Pancreas (tissue), 10 donors: Measurements from ENCODE around the gene MNAT1. TPM values are rescaled to one million over a fixed set of nuclear protein-coding genes. Genes with fewer than 3 reads are reported as not detected.
A peak's percentile ranks its signal among the peaks of the same experiment; 100 is the strongest.

Experiments
- ATAC-seq, 4 donors: fragments of 200-7000 bp; cut with Tn5 transposase; one replicate each; pipeline versions ENCODE4 v1.8.0 to v1.9.1; 2020; ENCODE audit warnings: mild to moderate bottlenecking in 4 of 4, moderate library complexity in 4 of 4
- DNase-seq, 6 donors: peaks; one replicate each; pipeline ENCODE4 v3.0.0-alpha.2; 2020
- FAIRE-seq: peaks from 2 replicates; lab custom pipeline; 2012; peaks lifted over from hg19 to GRCh38; lab: Jason Lieb, UNC
- H3K27ac ChIP-seq, 4 donors: fragments of 200-600 bp; sonication (generic); 1 replicate in 3 of 4; 2 replicates in 1 of 4; pipeline versions ENCODE4 v1.5.0 to v1.8.0; 2020
- H3K27me3 ChIP-seq, 4 donors: fragments of 200-600 bp; one replicate each; pipeline ENCODE4 v1.8.0; 2021
- H3K36me3 ChIP-seq, 3 donors: fragments of 200-600 bp; sonication (generic) in 1 of 3; one replicate each; pipeline versions ENCODE4 v1.5.0 to v1.8.0; 2020 to 2021
- H3K4me1 ChIP-seq, 3 donors: fragments of 200-600 bp; one replicate each; pipeline ENCODE4 v1.8.0; 2021
- H3K4me3 ChIP-seq, 4 donors: fragments of 200-600 bp; sonication (generic) in 2 of 4; one replicate each; pipeline versions ENCODE4 v1.5.0 to v1.8.0; 2020 to 2021
- H3K9me3 ChIP-seq, 4 donors: fragments of 200-600 bp; one replicate each; pipeline ENCODE4 v1.8.0; 2021
- CTCF ChIP-seq, 4 donors: fragments of 200-600 bp; sonication (generic) in 3 of 4; IDR thresholded peaks; one replicate each; pipeline versions ENCODE4 v1.5.0 to v1.8.0; 2021; ENCODE audit warnings: antibody characterized with exemption in 4 of 4
- WGBS, 2 donors: extraction: QIAGEN DNeasy Blood & Tissue Kit; methylation state at CpG; one replicate each; pipeline ENCODE4 v1.1.7; 2013; 5-methylcytosine and 5-hydroxymethylcytosine counted together
- intact Hi-C, 3 donors: fragments of 100-400 bp; cut with DNase I; formaldehyde crosslinking; loops; one replicate each; pipeline versions ENCODE4 v1.11.1 to v1.14.2; 2022
- polyA plus RNA-seq, 2 donors: library from polyadenylated mRNA; stranded (reverse); fragments of 200-250 nt; gene quantifications; one replicate each; pipeline ENCODE4 v1.2.3, GENCODE V29; 2013
- total RNA-seq, 6 donors: library from RNA; stranded (reverse); fragmentation: NEBNext Ultra II Directional in 4 of 6; extraction: Animal tissue kit (Norgen Biotek cat#: 25700) in 4 of 6; gene quantifications; one replicate each; pipeline versions ENCODE4 v1.2.1 to v1.2.4, GENCODE V29; 2021 to 2023
- donor health status: healthy with polysubstance abuse.
- donor health status: DM: no; HTN: no; CAD: no; lungs with moderate emphysema.
- donor health status: DM: no; HTN: no; CAD: no.
- donor health status: control.
- donor health status: control.
- donor health status: Bipolar disorder and iron deficiency.
- donor health status: DM: yes; HTN: yes; CAD: no.
- donor health status: DM: no; HTN: no; CAD: no.
- donor health status: DM: no; HTN: no; CAD: no.
- donor health status: DM: yes; HTN: yes; CAD: no.

The MNAT1 gene
- total and polyA plus RNA-seq, 8 donors = 6.9 to 15.6 (median 12.2) TPM

- Histone ChIP-seq H3K36me3 (peaks cover 0 to 8% (median 0%) of the 10 kb centered on the region in 3 donors), H3K27ac (no peak overlapping the region), H3K4me1 (no peaks in the 10 kb centered on the region), H3K9me3 (no peaks in the 10 kb centered on the region), H3K27me3 (no peaks in the 10 kb centered on the region), H3K4me3 (no peak overlapping the region)
- intact Hi-C loops = no loop called here
- peak; percentile 75 for FAIRE-seq
- no peak for TF ChIP-seq CTCF (IDR thresholded peaks at IDR 0.05)
- ATAC-seq = no peak
- WGBS, 2 donors = 98 to 100% methylated on average over 1 of the region's 1 CpG
- DNase-seq = no peak
Measured at GRCh38 chr14:60817113-60817512, 82.6 kb downstream of the MNAT1 start.

- H3K27ac ChIP-seq = no peak overlapping the region
- no peak for TF ChIP-seq CTCF (IDR thresholded peaks at IDR 0.05)
- no peak overlapping the region for H3K4me3 ChIP-seq
- ATAC-seq (peak in 2 of 4 donors; percentile 37 to 43), FAIRE-seq (no peak), DNase-seq (no peak)
- H3K9me3 ChIP-seq = no peaks in the 10 kb centered on the region
- intact Hi-C loops = no loop called here
- no peaks in the 10 kb centered on the region for H3K4me1 ChIP-seq
- H3K27me3 ChIP-seq = no peaks in the 10 kb centered on the region
- WGBS, 2 donors = 54 to 57% methylated on average over 4 of the region's 4 CpGs
- H3K36me3 ChIP-seq = no peaks in the 10 kb centered on the region
Measured at GRCh38 chr14:60819575-60819974, 85.0 kb downstream of the MNAT1 start.

GRCh38 chr14:60838601-60839000 lies 104.0 kb downstream of the MNAT1 start:
- H3K27ac ChIP-seq = no peak overlapping the region
- no peak for FAIRE-seq
- H3K36me3 ChIP-seq = no peaks in the 10 kb centered on the region
- no peaks in the 10 kb centered on the region for H3K27me3 ChIP-seq
- H3K9me3 ChIP-seq = no peaks in the 10 kb centered on the region
- H3K4me1 ChIP-seq = no peaks in the 10 kb centered on the region
- ATAC-seq = no peak
- intact Hi-C loops = no loop called here
- 92 to 95% methylated on average over 5 of the region's 5 CpGs for WGBS, 2 donors
- TF ChIP-seq CTCF (IDR thresholded peaks at IDR 0.05) = no peak
- no peak overlapping the region for H3K4me3 ChIP-seq
- no peak for DNase-seq

GRCh38 chr14:60839057-60839456 lies 104.5 kb downstream of the MNAT1 start:
- no peak overlapping the region for H3K27ac ChIP-seq
- DNase-seq = no peak
- intact Hi-C loops = no loop called here
- H3K4me1 ChIP-seq = no peaks in the 10 kb centered on the region
- no peak for TF ChIP-seq CTCF (IDR thresholded peaks at IDR 0.05)
- H3K27me3 ChIP-seq = no peaks in the 10 kb centered on the region
- no peak for ATAC-seq
- H3K36me3 ChIP-seq = no peaks in the 10 kb centered on the region
- FAIRE-seq = no peak
- WGBS, 2 donors = 80 to 86% methylated on average over 2 of the region's 2 CpGs
- H3K4me3 ChIP-seq = no peak overlapping the region
- H3K9me3 ChIP-seq = no peaks in the 10 kb centered on the region

GRCh38 chr14:60839657-60840056 lies 105.1 kb downstream of the MNAT1 start:
- no peak for TF ChIP-seq CTCF (IDR thresholded peaks at IDR 0.05)
- no peaks in the 10 kb centered on the region for H3K27me3 ChIP-seq
- no peak overlapping the region for H3K4me3 ChIP-seq
- ATAC-seq = no peak
- intact Hi-C loops = no loop called here
- H3K4me1 ChIP-seq = no peaks in the 10 kb centered on the region
- no peak overlapping the region for H3K27ac ChIP-seq
- no peaks in the 10 kb centered on the region for H3K36me3 ChIP-seq
- no peaks in the 10 kb centered on the region for H3K9me3 ChIP-seq
- 96 to 97% methylated on average over 11 of the region's 11 CpGs for WGBS, 2 donors
- no peak for FAIRE-seq
- no peak for DNase-seq
